Measurements from ENCODE around the gene KIF13A.
"Not testable (repeated sequence)": the region's sequence is repeated elsewhere in the genome, so short reads cannot be mapped to it uniquely, and the experiment has no call there.

Gene KIF13A

DNA sequence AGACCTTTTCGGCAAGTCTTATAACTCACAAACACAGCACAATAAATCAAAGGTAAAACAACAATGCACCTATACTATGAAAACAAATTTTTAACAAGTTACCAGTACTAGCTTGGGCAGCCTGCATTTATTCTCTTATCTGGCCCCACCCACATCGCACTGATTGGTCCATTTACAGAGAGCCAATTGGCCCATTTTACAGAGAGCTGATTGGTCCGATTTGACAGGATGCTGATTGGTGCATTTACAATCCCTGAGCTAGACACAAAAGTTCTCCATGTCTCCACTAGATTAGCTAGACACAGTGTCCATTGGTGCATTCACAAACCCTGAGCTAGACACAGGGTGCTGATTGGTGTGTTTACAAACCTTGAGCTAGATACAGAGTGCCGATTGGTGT, 23.1 kb upstream of the KIF13A start:
- in situ Hi-C loops (cut with HindIII; ENCODE audit: low pct_ligation_motif_present, low pct_unique_long_range_greater_than_20kb, low sequenced_read_pairs); DNase-seq: not testable (repeated sequence)

DNA sequence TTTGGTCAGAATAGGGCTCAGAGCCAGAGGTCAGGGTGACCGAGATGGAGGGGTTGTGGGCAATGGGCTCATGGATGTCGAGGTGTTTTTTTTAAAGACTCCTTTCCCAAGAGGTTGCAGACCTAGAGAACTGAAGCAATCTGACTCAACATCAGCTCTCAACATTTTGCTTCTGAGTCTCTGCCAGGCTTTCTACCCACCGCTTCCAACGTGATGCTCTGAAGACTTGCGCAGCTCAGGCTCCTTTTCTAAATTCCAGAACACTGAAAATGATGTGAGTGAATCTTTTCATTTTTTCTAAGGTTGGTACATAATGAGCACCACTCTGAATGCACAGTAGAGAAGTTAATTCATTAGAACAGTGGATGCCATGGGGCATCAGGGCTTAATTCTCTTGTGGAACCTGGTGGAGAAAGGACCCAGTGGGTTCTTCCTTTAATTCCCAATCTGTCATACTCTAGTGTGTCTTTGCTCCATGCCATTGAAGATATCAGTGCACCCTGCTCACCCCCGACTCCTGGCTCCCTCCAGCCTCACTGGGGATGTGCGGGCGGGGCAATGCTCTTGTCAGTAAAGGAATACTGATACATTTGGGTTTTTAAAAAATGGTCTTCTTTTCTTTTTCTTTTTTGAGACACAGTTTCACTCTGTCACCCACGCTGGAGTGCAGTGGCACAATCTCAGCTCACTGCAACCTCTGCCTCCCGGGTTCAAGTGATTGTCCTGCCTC, 17.0 kb upstream of the KIF13A start:
- DNase-seq, result no peak
- in situ Hi-C loops (cut with HindIII; ENCODE audit: low pct_ligation_motif_present, low pct_unique_long_range_greater_than_20kb, low sequenced_read_pairs), result no loop called here

DNA sequence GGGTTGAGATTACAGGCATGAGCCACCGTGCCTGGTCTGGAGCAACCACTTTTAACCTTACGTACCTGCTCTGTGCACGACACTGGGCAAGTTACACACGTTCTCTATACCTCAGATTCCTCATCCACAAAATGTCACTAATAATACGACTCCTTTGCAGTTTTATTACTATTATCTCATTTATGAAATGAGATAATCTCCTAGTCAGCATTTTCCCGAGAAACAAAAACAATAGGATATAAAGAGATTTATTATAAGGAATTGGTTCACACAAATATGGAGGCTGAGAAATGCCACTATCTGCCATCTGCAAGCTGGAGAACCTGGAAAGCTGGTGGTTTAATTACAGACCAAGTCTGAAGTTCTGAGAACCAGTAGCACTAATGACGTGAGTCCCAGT, 12.0 kb upstream of the KIF13A start:
- in situ Hi-C loops (cut with HindIII; ENCODE audit: low pct_ligation_motif_present, low pct_unique_long_range_greater_than_20kb, low sequenced_read_pairs), result no loop called here
- no peak for DNase-seq

DNA sequence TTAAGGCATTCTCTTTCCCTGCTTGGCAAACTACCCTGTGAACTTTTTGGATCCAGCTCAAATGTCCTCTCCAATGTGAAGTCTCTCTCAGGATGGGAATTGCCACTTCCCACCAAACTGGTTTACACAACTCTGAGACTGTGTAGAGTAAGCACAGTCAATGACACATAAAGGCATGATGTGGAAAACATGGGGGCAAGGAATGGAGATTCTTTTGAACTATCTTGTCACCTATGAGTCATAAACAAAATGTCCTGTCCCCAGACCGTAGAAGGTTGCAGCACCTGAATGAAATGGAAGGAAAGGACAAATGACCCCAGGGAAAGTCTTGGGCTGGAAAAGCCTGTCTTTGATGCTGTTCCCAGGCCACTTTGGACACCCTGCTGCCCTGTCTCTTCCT, 11.0 kb upstream of the KIF13A start:
- no peak for DNase-seq
- in situ Hi-C loops (cut with HindIII; ENCODE audit: low pct_ligation_motif_present, low pct_unique_long_range_greater_than_20kb, low sequenced_read_pairs), result no loop called here

DNA sequence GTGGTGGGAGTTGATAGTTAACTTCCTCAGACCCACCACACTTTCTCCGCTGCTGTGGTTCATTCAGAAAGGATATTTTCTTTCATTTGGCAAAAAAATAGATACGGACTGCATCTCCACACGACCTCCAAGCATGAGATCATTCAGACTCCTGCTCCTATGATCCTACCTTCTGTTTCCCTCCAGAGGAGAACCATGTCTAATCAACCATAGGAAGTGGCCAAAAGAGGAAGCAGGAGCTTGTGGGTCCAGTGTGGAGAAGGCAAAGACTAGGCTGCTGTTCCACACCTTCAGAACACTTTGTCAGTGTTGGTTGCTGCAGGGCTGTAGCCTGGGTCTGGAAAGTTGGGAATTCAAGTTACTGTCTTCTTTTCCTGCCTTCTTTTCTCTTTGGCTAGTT, 10.6 kb upstream of the KIF13A start:
- in situ Hi-C loops (cut with HindIII; ENCODE audit: low pct_ligation_motif_present, low pct_unique_long_range_greater_than_20kb, low sequenced_read_pairs), result no loop called here
- no peak for DNase-seq

DNA sequence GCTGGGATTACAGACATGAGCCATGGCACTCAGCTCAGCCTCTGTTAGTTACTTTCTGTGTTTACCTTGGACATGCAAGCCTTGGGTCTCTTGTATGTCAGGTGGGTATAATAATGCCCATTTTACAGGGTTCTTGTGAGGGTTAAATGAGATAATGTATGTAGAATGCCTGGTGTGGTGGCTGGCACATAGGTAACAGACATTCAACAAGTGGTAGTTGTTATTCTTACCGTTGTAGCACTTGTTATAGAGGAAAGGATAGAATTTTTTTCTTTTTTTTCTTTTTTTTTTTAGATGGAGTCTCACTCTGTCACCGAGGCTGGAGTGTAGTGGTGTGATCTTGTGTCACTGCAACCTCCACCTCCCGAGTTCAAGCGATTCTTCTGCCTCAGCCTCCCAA, 8.0 kb upstream of the KIF13A start:
- in situ Hi-C loops (cut with HindIII; ENCODE audit: low pct_ligation_motif_present, low pct_unique_long_range_greater_than_20kb, low sequenced_read_pairs), result no loop called here

DNA sequence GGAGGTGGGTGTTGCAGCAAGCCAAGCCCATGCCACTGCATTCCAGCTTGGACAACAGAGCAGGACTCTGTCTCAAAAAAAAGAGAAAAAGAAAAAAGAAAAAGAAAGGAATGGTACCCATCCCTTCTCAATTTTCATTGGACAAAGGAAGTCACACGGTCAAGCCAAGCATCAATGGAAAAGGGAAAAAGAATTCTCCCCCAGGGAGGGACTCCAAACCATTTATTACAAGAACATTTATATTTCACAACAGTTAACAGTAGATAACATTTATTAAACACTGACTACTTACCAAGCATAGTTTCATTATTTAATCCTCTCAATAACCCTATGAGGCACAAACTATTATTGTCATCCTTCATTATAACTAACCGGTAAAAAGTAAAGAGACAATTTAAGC, 6.6 kb upstream of the KIF13A start:
- DNase-seq, result no peak
- in situ Hi-C loops (cut with HindIII; ENCODE audit: low pct_ligation_motif_present, low pct_unique_long_range_greater_than_20kb, low sequenced_read_pairs), result no loop called here

More for the DNA sequence above, 8.0 kb upstream of the KIF13A start:
- DNase-seq, result no peak

DNA sequence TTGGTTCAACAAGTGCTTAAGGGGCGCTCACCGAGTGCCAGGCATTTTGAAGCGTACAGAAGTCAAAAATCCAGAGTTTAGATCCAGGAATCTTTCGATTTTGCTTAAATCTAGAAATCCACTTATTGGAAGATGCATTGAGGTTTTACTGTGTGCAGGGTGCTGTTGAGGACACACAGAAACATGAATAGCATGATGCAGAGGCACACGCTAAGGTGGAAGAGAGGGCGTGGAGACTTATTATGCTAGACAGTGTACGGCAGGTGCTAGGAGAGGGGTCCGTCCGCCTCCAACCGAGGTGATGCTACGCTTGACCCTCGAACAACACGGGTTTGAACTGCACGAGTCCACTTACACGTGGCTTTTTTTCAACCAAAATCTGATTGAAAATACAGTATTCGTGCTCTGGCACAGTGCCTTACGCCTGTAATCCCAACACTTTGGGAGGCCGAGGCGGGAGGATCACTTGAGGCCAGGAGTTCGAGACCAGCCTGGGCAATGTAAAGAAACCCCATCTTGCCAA, 1.0 kb upstream of the KIF13A start:
- in situ Hi-C loops (cut with HindIII; ENCODE audit: low pct_ligation_motif_present, low pct_unique_long_range_greater_than_20kb, low sequenced_read_pairs), result no loop called here

DNA sequence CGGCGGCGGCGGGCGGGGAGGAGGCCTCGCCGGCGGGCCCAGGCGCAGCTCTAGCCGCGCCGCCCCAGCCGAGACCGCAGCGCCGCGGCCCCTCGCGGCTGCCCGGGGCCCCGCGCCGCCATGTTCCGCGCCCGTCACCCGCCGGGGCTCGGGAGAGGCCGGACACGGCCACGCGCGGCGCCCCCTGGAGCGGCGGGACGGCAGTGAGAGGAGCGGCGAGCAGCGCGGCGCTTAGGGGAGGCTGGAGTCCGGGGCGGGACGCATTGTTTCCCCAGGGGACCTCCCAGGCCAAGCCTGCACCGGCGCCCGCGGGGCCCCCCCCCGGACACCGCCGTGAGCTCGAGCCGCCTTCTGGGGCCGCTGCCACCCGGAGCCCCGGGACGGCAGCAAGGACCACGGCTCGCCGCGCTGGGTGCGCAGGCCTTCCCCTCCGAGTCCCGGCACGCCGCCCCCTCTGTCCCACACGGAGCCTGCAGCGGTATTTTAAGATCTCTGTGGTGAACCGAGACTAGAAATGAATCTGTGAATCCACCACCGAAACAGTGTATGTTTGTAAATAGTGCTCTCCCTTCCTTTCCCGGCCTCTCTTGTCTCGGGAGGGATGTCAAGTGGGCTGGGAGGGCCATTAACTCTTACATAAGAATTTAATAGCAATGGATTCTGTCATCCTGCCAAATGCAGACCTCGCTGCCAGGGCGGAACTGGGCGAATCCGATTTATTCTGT, 424 bp upstream of the KIF13A start:
- DNase-seq, result peak; percentile 58
- in situ Hi-C loops (cut with HindIII; ENCODE audit: low pct_ligation_motif_present, low pct_unique_long_range_greater_than_20kb, low sequenced_read_pairs), result no loop called here

More for the DNA sequence above, 1.0 kb upstream of the KIF13A start:
- no peak for DNase-seq

DNA sequence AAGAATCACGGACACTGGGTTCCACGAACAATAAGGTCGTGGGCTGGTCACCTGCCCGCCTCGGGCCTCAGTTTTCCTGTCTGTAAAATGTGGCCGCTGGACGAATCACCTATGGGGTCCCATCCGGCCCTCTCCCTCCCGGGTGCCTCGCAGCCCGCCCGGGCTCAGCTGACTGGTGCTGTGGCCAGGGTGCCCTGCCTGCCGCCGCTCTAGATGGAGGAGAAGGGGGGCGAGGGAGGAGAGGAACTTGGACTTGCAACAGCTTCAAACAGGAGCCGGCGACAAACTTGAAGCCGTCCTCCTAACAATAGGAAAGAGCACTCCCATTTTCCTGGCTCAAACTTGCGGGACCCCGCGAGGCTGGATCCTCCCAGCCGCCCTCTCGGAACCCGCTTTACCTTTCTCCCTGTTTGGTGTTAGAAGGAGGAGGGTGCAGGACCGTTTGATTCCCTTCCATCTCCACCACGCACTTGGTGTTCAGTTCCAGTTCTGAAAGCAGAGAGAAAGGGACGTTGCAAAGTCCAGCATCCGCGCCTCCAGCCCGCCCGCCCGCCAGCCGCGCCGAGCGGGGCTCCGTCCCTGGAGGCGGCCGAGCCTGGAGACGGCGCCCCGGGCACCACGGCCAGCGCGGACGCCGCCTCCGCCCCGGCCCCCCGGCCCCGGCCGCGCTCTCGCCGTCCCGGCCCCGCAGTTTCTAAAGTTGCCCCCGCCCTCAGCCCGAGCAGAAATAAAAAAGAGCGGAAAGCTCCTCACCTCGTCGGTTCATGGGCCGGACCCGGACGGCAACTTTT, 584 bp downstream of the KIF13A start:
- peak; percentile 53 for DNase-seq
- in situ Hi-C loops (cut with HindIII; ENCODE audit: low pct_ligation_motif_present, low pct_unique_long_range_greater_than_20kb, low sequenced_read_pairs), result no loop called here

DNA sequence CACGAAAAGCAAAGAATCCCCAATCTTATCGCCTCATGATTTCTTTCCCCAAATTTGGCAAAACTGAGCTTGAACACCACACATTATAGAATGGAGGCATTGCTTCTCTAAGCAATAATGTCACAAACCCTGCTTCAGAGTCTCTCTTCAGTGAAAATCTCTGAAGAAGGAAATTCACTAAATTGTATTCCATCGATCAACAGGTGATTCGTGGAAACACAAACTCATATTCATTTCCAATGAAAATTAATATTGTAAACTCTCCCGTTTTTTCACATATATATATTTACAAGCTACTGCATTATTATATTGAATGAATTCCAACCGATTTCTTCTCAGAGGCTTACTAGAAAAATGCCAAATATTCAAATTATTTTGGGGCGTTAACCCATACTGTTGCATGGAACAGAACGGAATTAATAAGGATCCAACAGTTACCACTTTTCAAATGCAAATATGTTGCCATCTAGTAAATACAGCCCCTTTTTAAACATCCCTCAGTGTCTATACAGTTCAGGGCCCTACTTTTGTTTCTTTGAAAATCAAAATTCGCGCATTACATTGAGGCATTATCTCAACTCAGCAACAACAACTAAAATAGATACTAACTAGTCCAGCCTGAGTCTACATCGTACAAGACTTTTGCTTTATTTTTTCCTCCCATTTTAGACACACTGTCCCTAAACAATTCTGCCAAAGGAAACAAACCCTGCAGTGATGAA, 1.3 kb downstream of the KIF13A start:
- in situ Hi-C loops (cut with HindIII; ENCODE audit: low pct_ligation_motif_present, low pct_unique_long_range_greater_than_20kb, low sequenced_read_pairs), result no loop called here
- DNase-seq, result no peak

DNA sequence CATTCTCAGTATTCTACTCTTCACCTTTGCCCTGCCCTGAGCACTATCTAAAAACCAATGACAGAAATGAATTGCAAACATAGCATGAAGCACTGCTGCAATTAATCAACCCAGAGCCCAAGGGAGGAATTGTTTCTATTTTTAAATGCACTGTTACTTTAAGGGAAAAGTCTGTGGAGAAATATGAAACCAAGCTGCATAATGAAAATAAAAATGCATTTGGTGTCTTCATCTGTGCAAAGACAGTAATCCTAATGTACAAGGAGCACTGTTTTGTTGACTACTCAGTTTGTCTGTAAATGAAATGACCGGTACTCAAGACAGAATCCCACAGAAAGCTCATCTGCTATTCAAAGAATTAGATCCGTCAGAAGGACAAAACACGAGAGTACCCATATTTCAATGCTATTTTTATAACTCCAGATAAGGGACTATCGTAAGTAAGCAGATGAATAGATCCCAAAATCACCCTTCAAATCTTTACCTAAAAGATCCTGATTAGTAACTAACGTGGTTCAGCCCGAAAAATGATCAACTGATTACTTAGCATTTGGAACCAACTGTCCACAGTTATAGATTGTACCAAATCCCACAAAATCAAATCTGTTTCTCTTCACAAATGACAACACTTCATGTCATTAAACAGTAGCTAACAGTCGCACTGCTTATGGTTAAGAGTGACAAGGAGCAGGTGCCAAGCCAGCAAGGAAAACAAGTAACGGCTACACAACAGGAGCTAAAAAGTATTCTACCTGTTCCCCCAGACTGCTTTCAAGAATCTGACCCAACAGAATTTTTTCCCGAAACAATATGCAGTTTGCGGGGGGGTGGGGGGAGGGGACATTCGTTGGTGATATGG, 2.4 kb downstream of the KIF13A start:
- no peak for DNase-seq
- in situ Hi-C loops (cut with HindIII; ENCODE audit: low pct_ligation_motif_present, low pct_unique_long_range_greater_than_20kb, low sequenced_read_pairs), result no loop called here

DNA sequence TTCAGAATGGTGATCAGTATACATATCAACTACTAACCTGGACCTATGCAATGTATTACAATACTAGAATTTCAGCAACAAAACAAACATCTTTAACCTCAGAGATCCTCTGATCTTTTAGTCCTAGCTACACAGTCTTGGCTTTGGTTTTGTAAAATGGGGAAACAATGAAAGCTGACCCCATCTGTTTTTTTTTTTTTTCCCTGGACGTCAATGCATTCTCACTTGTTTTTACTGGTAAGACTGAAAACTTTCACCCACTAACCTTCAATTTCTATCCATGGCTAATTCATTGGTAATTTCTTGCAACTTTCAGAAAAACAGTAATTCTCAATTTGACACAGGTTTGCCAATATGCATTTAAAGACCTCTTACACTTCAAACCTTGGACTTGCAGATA, 3.0 kb downstream of the KIF13A start:
- no peak for DNase-seq
- in situ Hi-C loops (cut with HindIII; ENCODE audit: low pct_ligation_motif_present, low pct_unique_long_range_greater_than_20kb, low sequenced_read_pairs), result no loop called here

DNA sequence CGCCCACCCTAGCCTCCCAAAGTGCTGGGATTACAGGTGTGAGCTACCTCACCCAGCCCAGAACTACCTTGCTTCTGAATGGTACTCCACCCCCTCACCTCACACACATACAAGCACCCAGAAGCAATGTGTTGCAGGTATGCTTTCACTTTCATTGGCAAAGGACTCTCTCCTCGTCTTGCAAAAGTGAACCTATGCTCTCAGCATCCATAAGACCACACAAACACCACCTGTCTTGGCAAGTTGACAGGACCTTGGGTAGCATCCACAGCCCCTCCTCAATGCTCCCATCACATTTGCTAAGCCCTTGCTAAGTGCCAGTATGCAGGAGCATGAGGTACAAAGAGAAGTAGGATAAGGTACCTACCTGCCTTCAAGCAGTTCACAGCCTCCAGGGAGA, 3.7 kb downstream of the KIF13A start:
- DNase-seq, result no peak
- in situ Hi-C loops (cut with HindIII; ENCODE audit: low pct_ligation_motif_present, low pct_unique_long_range_greater_than_20kb, low sequenced_read_pairs), result no loop called here

DNA sequence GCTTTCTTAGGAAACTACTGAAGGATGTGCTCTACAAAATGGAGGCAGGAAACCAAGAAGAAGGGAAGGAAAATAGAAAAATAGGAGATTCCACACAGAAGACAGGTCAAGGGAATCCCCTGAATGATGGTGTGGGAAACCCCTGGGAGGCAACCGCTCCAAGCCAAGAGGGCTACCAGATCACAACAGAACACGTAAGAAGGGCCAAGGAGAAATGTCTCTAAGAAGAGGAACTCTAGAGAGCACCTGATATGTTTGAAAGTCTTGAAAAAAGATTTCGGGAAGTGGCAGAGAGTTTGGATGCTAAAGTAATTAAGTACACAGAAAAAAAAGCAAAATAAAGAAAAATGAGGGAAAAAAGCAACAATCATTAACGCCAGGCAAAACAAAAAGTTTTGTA, 7.1 kb downstream of the KIF13A start:
- DNase-seq, result no peak
- in situ Hi-C loops (cut with HindIII; ENCODE audit: low pct_ligation_motif_present, low pct_unique_long_range_greater_than_20kb, low sequenced_read_pairs), result no loop called here

DNA sequence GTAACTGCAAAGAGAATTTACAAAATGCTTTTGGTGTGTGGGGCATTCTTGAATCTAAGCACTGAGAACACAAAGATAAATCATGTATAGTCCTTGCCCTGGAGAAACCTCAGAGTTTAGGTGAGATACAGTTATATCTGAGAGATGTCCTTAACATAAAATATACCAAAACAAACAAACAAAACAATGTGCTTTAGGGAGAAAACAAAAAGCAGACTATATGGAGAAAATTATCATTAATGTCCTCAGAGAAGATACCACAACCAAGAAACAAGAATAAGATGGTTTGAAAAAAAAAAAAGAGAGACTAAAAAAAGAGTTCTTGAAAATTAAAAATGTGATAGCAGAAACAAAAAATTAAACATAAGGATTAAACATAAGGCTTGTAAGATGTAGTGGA, 8.0 kb downstream of the KIF13A start:
- no peak for DNase-seq
- in situ Hi-C loops (cut with HindIII; ENCODE audit: low pct_ligation_motif_present, low pct_unique_long_range_greater_than_20kb, low sequenced_read_pairs), result no loop called here

DNA sequence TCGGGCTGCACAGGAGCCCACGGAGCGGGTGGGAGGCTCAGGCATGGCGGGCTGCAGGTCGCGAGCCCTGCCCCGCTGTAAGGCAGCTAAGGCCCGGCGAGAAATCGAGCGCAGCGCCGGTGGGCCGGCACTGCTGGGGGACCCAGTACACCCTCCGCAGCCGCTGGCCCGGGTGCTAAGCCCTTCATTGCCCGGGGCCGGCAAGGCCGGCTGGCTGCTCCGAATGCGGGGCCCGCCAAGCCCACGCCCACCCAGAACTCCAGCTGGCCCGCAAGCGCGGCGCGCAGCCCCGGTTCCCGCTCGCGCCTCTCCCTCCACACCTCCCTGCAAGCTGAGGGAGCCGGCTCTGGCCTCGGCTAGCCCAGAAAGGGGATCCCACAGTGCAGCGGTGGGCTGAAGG, 11.2 kb downstream of the KIF13A start:
- in situ Hi-C loops (cut with HindIII; ENCODE audit: low pct_ligation_motif_present, low pct_unique_long_range_greater_than_20kb, low sequenced_read_pairs); DNase-seq: not testable (repeated sequence)

All from ACHN (cell line).